WERI-Rb-1 (cell line): ENCODE data around the gene LEP.
"Not testable (repeated sequence)": the region's sequence is repeated elsewhere in the genome, so short reads cannot be mapped to it uniquely, and the experiment has no call there.

Experiments used
- DNase-seq: peaks from one replicate; pipeline ENCODE4 v3.0.0-alpha.2; 2020
- H3K27ac ChIP-seq: fragments of 250-450 bp; sonication (Bioruptor Pico); 2 replicates; pipeline ENCODE4 v1.5.1; 2020; ENCODE audit warnings: mild to moderate bottlenecking, moderate library complexity
- H3K27me3 ChIP-seq: fragments of 250-450 bp; sonication (Bioruptor Pico); 2 replicates; pipeline ENCODE4 v1.5.1; 2021; ENCODE audit warnings: mild to moderate bottlenecking, low read depth, moderate library complexity; ENCODE audit not compliant: insufficient read depth, severe bottlenecking
- H3K36me3 ChIP-seq: fragments of 250-450 bp; sonication (Bioruptor Pico); 2 replicates; pipeline ENCODE4 v1.5.1; 2020; ENCODE audit warnings: mild to moderate bottlenecking, moderate library complexity
- H3K4me3 ChIP-seq: 2 replicates; pipeline ENCODE4 v1.5.1; 2011; ENCODE audit warnings: low read depth, mild to moderate bottlenecking, control low read depth, low read length
- H3K9me3 ChIP-seq: fragments of 250-450 bp; sonication (Bioruptor Pico); 2 replicates; pipeline ENCODE4 v1.5.1; 2021; ENCODE audit warnings: mild to moderate bottlenecking, moderate library complexity; ENCODE audit not compliant: severe bottlenecking
- CTCF ChIP-seq: IDR thresholded peaks from 2 replicates; pipeline ENCODE4 v1.5.1; 2011; ENCODE audit warnings: low read depth, mild to moderate bottlenecking, control low read depth, inconsistent platforms, low read length

Gene LEP

GRCh38 chr7:128287556-128287955 is 46.5 kb downstream of the LEP start:
- H3K27ac ChIP-seq: no peak overlapping the region
- H3K36me3 ChIP-seq: no peaks in the 10 kb centered on the region
- no peak for TF ChIP-seq CTCF
- DNase-seq: no peak
- H3K9me3 ChIP-seq: no peaks in the 10 kb centered on the region
- no peaks in the 10 kb centered on the region for H3K27me3 ChIP-seq
- no peak overlapping the region for H3K4me3 ChIP-seq

DNA sequence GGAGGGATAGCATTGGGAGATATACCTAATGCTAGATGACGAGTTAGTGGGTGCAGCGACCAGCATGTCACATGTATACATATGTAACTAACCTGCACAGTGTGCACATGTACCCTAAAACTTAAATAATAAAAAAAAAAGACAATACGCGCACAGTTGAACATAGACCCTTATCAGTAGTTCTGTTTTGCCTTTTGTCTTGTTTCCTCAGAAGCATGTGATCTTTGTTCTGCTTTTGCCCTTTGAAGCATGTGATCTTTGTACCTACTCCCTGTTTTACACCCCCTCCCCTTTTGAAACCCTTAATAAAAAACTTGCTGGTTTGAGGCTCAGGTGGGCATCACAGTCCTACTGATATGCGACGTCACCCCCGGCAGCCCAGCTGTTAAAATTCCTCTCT is 56.9 kb downstream of the LEP start:
- H3K27me3 ChIP-seq, H3K27ac ChIP-seq, H3K36me3 ChIP-seq, H3K9me3 ChIP-seq, H3K4me3 ChIP-seq, DNase-seq: not testable (repeated sequence)

- no peaks in the 10 kb centered on the region; the same call in 1 of the 2 replicates for H3K36me3 ChIP-seq
- no peak overlapping the region for H3K27ac ChIP-seq
- no peaks in the 10 kb centered on the region for H3K27me3 ChIP-seq
- H3K9me3 ChIP-seq: no peaks in the 10 kb centered on the region
- no peak for DNase-seq
- TF ChIP-seq CTCF: no peak
- H3K4me3 ChIP-seq: no peak overlapping the region
Observed at GRCh38 chr7:128299109-128299607, 58.1 kb downstream of the LEP start.

GRCh38 chr7:128302139-128302538 is 61.1 kb downstream of the LEP start:
- TF ChIP-seq CTCF: no peak
- DNase-seq: no peak
- Histone ChIP-seq H3K27me3 (no peaks in the 10 kb centered on the region), H3K9me3 (no peaks in the 10 kb centered on the region), H3K4me3 (no peak overlapping the region), H3K27ac (no peak overlapping the region), H3K36me3 (peaks cover 18% of the 10 kb centered on the region)

GRCh38 chr7:128303133-128303532 is 62.1 kb downstream of the LEP start:
- peaks cover 26% of the 10 kb centered on the region for H3K36me3 ChIP-seq

GRCh38 chr7:128303643-128304042 is 62.6 kb downstream of the LEP start:
- no peak for TF ChIP-seq CTCF
- no peak for DNase-seq
- peaks cover 31% of the 10 kb centered on the region for H3K36me3 ChIP-seq

More at GRCh38 chr7:128303133-128303532, 62.1 kb downstream of the LEP start:
- Histone ChIP-seq H3K27ac (no peak overlapping the region), H3K4me3 (no peak overlapping the region), H3K9me3 (no peaks in the 10 kb centered on the region), H3K27me3 (no peaks in the 10 kb centered on the region)
- TF ChIP-seq CTCF: no peak
- no peak for DNase-seq

More at GRCh38 chr7:128303643-128304042, 62.6 kb downstream of the LEP start:
- Histone ChIP-seq H3K4me3 (no peak overlapping the region), H3K27ac (no peak overlapping the region), H3K9me3 (no peaks in the 10 kb centered on the region), H3K27me3 (no peaks in the 10 kb centered on the region)
